Mesothelial cell of epicardium (in vitro differentiated cells): ENCODE measurements around the gene TANC1. TPM values are rescaled to one million over a fixed set of nuclear protein-coding genes. Genes with fewer than 3 reads are reported as not detected.

Experiments
- DNase-seq, 2 experiments: peaks; one replicate each; pipeline ENCODE4 v3.0.0; 2021; ENCODE audit warnings: low spot score in 2 of 2; ENCODE audit not compliant: unreplicated experiment in 2 of 2
- H3K27ac Mint-ChIP-seq: 2 replicates; pipeline ENCODE4 v1.8.0; 2021; ENCODE audit warnings: mixed read lengths
- H3K27me3 Mint-ChIP-seq: 2 replicates; pipeline ENCODE4 v1.8.0; 2021; ENCODE audit warnings: low read depth, mixed read lengths
- H3K36me3 Mint-ChIP-seq: 2 replicates; pipeline ENCODE4 v1.8.0; 2021; ENCODE audit warnings: mixed read lengths
- H3K4me1 Mint-ChIP-seq: 2 replicates; pipeline ENCODE4 v1.8.0; 2021; ENCODE audit warnings: mixed read lengths
- H3K4me3 Mint-ChIP-seq: 2 replicates; pipeline ENCODE4 v1.8.0; 2021; ENCODE audit warnings: mild to moderate bottlenecking, moderate library complexity, mixed read lengths
- H3K9me3 Mint-ChIP-seq: 2 replicates; pipeline ENCODE4 v1.8.0; 2021; ENCODE audit warnings: mixed read lengths
- total RNA-seq: library from RNA; stranded (reverse); gene quantifications from 3 replicates; pipeline ENCODE4 v1.2.1, GENCODE V29; 2021
- TF ChIP-seq, protein P1 (sequence below): fragments of 200-600 bp; sonication (generic); IDR thresholded peaks from one replicate; pipeline ENCODE4 v1.5.0; 2021; ENCODE audit warnings: antibody characterized with exemption; ENCODE audit not compliant: unreplicated experiment

Gene TANC1
- total RNA-seq, 1 donor from 2014 or later: 138 TPM

DNA sequence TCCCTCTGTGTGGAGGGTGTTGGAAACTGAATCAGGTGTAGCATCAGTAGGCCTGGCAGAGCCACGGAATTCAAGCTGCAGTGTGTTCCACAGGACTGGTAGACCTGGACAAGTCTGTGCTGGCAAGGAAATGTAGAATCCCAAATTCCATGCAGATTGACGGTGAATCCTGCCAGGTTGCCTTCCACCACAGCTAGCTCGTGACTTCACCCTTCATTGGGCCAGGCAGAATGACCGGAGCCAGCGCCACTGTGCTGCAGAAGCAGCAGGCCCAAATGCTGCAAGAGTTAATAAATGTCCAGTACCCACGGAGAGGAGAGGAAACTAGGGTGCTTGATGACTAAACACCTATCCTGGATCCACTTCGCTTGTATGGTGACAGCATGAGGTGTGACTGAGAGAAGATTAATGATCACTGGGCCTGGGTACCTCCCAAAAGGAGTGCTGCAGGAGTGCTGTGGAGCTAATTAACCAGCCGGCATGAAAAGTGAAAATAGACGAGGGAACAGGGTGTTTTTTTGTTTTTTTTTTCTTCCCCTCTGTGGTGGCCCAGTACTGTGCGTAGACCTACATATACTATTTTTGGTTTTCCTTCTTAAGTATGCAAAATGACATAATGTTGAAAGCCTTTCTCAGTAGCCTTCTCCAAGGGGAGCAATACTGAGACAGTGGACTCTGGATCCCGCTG, 122.2 kb downstream of the TANC1 start:
- H3K27me3 Mint-ChIP-seq: no peaks in the 10 kb centered on the region
- TF ChIP-seq, protein P1, sequence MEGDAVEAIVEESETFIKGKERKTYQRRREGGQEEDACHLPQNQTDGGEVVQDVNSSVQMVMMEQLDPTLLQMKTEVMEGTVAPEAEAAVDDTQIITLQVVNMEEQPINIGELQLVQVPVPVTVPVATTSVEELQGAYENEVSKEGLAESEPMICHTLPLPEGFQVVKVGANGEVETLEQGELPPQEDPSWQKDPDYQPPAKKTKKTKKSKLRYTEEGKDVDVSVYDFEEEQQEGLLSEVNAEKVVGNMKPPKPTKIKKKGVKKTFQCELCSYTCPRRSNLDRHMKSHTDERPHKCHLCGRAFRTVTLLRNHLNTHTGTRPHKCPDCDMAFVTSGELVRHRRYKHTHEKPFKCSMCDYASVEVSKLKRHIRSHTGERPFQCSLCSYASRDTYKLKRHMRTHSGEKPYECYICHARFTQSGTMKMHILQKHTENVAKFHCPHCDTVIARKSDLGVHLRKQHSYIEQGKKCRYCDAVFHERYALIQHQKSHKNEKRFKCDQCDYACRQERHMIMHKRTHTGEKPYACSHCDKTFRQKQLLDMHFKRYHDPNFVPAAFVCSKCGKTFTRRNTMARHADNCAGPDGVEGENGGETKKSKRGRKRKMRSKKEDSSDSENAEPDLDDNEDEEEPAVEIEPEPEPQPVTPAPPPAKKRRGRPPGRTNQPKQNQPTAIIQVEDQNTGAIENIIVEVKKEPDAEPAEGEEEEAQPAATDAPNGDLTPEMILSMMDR: no peak
- peaks cover 6% of the 10 kb centered on the region for H3K36me3 Mint-ChIP-seq
- no peak for DNase-seq
- H3K4me1 Mint-ChIP-seq: peaks cover 79% of the 10 kb centered on the region
- no peak overlapping the region for H3K4me3 Mint-ChIP-seq
- H3K27ac Mint-ChIP-seq: peak overlapping the region; percentile 91
- peaks cover under 1% of the 10 kb centered on the region for H3K9me3 Mint-ChIP-seq

DNA sequence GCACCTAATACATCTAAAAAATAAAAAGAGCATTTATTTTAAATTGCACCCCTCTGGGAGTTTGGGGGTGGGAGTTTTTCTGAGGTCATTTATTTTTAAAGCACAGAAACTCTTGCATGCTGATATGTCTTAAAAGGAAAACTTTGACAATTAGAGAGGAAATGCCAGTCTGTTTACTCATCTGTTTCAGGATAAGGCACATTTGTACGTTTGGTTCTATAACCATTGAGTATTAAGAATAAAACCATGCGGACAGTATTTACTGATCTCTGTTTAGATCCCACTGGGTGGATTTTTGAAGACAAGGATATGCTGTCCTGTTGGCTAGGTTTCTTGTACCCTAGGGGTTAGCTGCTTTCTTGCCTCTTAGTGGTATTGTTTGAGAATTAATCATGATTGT, 122.9 kb downstream of the TANC1 start:
- Mint-ChIP-seq H3K27me3 (no peaks in the 10 kb centered on the region), H3K36me3 (peaks cover 12% of the 10 kb centered on the region), H3K4me3 (no peak overlapping the region), H3K27ac (peak overlapping the region; percentile 91), H3K9me3 (peaks cover 7% of the 10 kb centered on the region), H3K4me1 (peaks cover 75% of the 10 kb centered on the region)
- TF ChIP-seq, protein P1: no peak
- DNase-seq: no peak

DNA sequence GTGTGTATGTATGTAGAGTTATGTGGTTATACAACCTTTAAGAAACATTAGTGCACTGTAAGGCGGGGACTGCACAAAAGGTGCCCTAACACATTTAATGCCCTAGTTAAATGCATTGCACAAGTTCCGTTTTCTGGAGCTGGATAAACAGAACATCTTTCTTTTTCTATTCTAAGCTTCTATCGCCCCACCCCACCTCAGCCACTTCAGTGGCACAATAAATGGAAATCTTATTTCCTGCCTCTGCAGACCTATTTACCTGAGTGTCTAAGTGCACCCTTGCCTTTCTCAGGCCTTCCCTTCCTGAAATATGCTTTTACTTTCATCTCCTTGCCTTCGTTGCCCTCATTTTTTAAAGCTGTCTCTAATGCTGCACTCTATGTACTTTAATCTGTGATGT, 123.5 kb downstream of the TANC1 start:
- DNase-seq: no peak
- TF ChIP-seq, protein P1: no peak
- Mint-ChIP-seq H3K27ac (peak overlapping the region; percentile 91), H3K36me3 (peaks cover 18% of the 10 kb centered on the region), H3K27me3 (no peaks in the 10 kb centered on the region), H3K4me1 (peaks cover 76% of the 10 kb centered on the region), H3K9me3 (peaks cover 13% of the 10 kb centered on the region), H3K4me3 (no peak overlapping the region)

DNA sequence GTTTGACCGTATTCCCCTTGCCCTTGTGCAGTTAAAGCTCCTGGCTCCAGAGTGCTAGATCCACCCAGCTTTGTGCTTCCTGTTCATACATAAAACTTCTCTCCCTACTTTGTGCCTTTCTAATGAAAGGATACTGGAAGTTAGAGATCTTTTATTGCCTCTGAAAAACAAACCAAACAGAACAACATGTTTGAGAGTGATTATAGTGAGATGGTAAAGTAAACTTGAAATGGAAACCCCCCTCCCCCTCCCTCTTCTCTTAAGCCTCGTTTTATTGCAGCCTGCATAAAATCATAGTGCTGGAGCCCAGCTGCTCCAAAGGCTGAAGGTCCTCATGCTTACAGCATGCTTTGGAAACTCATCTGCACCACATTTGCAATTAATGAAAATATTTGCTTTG, 125.1 kb downstream of the TANC1 start:
- Mint-ChIP-seq H3K4me1 (peaks cover 70% of the 10 kb centered on the region), H3K27me3 (no peaks in the 10 kb centered on the region), H3K36me3 (peaks cover 21% of the 10 kb centered on the region), H3K4me3 (no peak overlapping the region), H3K9me3 (peaks cover 13% of the 10 kb centered on the region), H3K27ac (peak overlapping the region; percentile 91)
- no peak for DNase-seq
- TF ChIP-seq, protein P1: no peak

DNA sequence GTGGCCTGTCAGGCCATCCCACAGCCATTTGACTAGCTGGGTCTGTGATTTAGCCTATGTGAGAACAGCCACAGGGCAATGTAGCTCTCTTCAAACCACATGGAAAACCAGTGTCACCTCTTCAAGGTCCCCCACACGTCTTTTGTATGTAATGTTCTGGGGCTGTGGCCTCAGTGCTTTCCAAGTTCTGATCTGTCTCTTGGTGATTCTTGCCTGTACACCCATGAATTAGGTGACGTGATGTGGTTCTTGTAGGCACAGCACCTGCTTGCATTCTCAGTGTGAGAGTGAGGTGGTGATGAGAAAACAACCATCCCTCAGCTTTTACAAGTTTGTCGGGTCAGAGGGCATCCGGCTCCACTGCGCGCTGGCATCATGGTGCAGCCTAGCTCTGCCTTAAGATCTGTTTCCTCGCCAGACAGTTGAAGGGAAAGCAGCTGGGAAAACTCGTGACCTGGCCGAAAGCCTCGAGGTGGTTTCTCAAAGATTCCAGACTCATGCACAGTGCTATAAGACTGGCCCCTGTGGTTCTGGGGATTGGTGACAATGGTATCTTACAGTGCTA, 125.8 kb downstream of the TANC1 start:
- Mint-ChIP-seq H3K27me3 (no peaks in the 10 kb centered on the region), H3K36me3 (peaks cover 21% of the 10 kb centered on the region), H3K27ac (peak overlapping the region; percentile 85), H3K4me1 (peaks cover 70% of the 10 kb centered on the region), H3K9me3 (peaks cover 13% of the 10 kb centered on the region), H3K4me3 (no peak overlapping the region)
- TF ChIP-seq, protein P1: no peak
- no peak for DNase-seq
